AG04450 (cell line): ENCODE results near the gene HS6ST2. TPM values are rescaled to one million over a fixed set of nuclear protein-coding genes. Genes with fewer than 3 reads are reported as not detected.

Experiments
- CTCF ChIA-PET: fragments of 300-600, 350-600 bp; formaldehyde crosslinking; extraction: SDS; loops from one replicate; lab custom pipeline; 2022; ENCODE audit warnings: antibody characterized with exemption, inconsistent platforms; lab: Charles Lee
- POLR2A ChIA-PET: fragments of 350-600 bp; formaldehyde crosslinking; extraction: SDS; loops from one replicate; lab custom pipeline; 2021; ENCODE audit warnings: antibody characterized with exemption, inconsistent platforms; lab: Yijun Ruan, JAX
- DNase-seq: peaks from one replicate; pipeline ENCODE4 v3.0.0-alpha.2; 2011; ENCODE audit warnings: low read depth, low spot score
- H3K27ac ChIP-seq: one replicate; pipeline ENCODE4 v1.5.1; 2012; ENCODE audit warnings: low read depth, low read length, control low read depth
- H3K27me3 ChIP-seq: one replicate; pipeline ENCODE4 v1.6.0; 2012; ENCODE audit warnings: low read length; ENCODE audit not compliant: control insufficient read depth, insufficient read depth
- H3K4me3 ChIP-seq: 2 replicates; pipeline ENCODE4 v1.5.1; 2011; ENCODE audit warnings: mild to moderate bottlenecking, low read depth, low read length, control low read depth
- H3K9me3 ChIP-seq: 2 replicates; pipeline ENCODE4 v1.5.1; 2012; ENCODE audit warnings: low read length; ENCODE audit not compliant: control insufficient read depth, insufficient read depth
- CTCF ChIP-seq: IDR thresholded peaks from 2 replicates; pipeline ENCODE4 v1.5.1; 2011; ENCODE audit warnings: low read depth, low read length, control low read depth, inconsistent platforms
- polyA plus RNA-seq: library from polyadenylated mRNA; depleted of rRNA; stranded (reverse); fragments of >200 nt; gene quantifications from 2 replicates; pipeline ENCODE4 v1.2.3, GENCODE V29; 2011

The HS6ST2 gene
- polyA plus RNA-seq, 1 experiment: not detected

- Histone ChIP-seq H3K9me3 (no peaks in the 10 kb centered on the region), H3K27me3 (no peaks in the 10 kb centered on the region), H3K4me3 (no peak overlapping the region), H3K27ac (no peak overlapping the region)
- DNase-seq: no peak
- POLR2A ChIA-PET: no interaction called here
- CTCF ChIA-PET: no interaction called here
- TF ChIP-seq CTCF: no peak
Measured at GRCh38 chrX:132636080-132636479, 322.3 kb downstream of the HS6ST2 start.

GRCh38 chrX:132634521-132634920 is 323.9 kb downstream of the HS6ST2 start:
- Histone ChIP-seq H3K4me3 (no peak overlapping the region), H3K27ac (no peak overlapping the region), H3K9me3 (no peaks in the 10 kb centered on the region), H3K27me3 (no peaks in the 10 kb centered on the region)
- DNase-seq: no peak
- ChIA-PET CTCF (no interaction called here), POLR2A (no interaction called here)
- no peak for TF ChIP-seq CTCF

GRCh38 chrX:132631579-132632232 is 326.7 kb downstream of the HS6ST2 start:
- Histone ChIP-seq H3K9me3 (no peaks in the 10 kb centered on the region), H3K27ac (no peak overlapping the region), H3K4me3 (no peak overlapping the region), H3K27me3 (no peaks in the 10 kb centered on the region)
- ChIA-PET CTCF (interaction anchor here (0.6 to 2.9 kb wide), 11 partner anchors 9 to 790 kb away, joined by 3 to 15 read pairs (median 4); partner anchors contain the start of gene RAP2C), POLR2A (no interaction called here)
- TF ChIP-seq CTCF: peak; percentile 51
- no peak for DNase-seq

- Histone ChIP-seq H3K27ac (no peak overlapping the region), H3K27me3 (peaks cover 2% of the 10 kb centered on the region), H3K9me3 (no peaks in the 10 kb centered on the region), H3K4me3 (no peak overlapping the region)
- no peak for DNase-seq
- ChIA-PET POLR2A (no interaction called here), CTCF (interaction anchor here (2.2 kb wide), 1 partner anchor 332 kb away, joined by 7 read pairs; no protein-coding TSS in a partner anchor)
- TF ChIP-seq CTCF: no peak
Measured at GRCh38 chrX:132624466-132624865, 334.0 kb downstream of the HS6ST2 start.

- no peak for TF ChIP-seq CTCF
- no peak for DNase-seq
- H3K27me3 ChIP-seq: peaks cover 2% of the 10 kb centered on the region
- no peaks in the 10 kb centered on the region for H3K9me3 ChIP-seq
- POLR2A ChIA-PET: no interaction called here
- H3K27ac ChIP-seq: no peak overlapping the region
- H3K4me3 ChIP-seq: no peak overlapping the region
- CTCF ChIA-PET: no interaction called here
Measured at GRCh38 chrX:132623942-132624341, 334.5 kb downstream of the HS6ST2 start.
